Testis (tissue), 2 donors: ENCODE measurements around the gene TSPAN13.

Source experiments
- CTCF ChIP-seq, 3 experiments: fragments of 450-650 bp in 2 of 3; fragments of 200-600 bp in 1 of 3; sonication (generic) in 1 of 3; IDR thresholded peaks; one replicate each; pipeline ENCODE4 v1.5.1; 2016 to 2019; ENCODE audit warnings: antibody characterized with exemption in 3 of 3, mild to moderate bottlenecking in 2 of 3, moderate library complexity in 1 of 3
- POLR2A ChIP-seq: fragments of 450-650 bp; IDR thresholded peaks from one replicate; pipeline ENCODE4 v1.6.1; 2017; ENCODE audit warnings: antibody characterized with exemption, mild to moderate bottlenecking, moderate library complexity

- TF ChIP-seq CTCF (IDR thresholded peaks at IDR 0.05) (no peak), POLR2A (no peak)
These were observed 1.3 kb downstream of the TSPAN13 start for GRCh38 chr7:16754856-16755317.
